Brain microvascular endothelial cell (primary cell): ENCODE results near the gene DCAF11.

Experiments
- DNase-seq: peaks from one replicate; pipeline ENCODE4 v3.0.0-alpha.2; 2020
- H3K27ac ChIP-seq: fragments of 250-450 bp; sonication (Bioruptor Pico); 2 replicates; pipeline ENCODE4 v1.5.1; 2020; ENCODE audit warnings: mild to moderate bottlenecking, moderate library complexity
- H3K27me3 ChIP-seq: fragments of 250-450 bp; sonication (Bioruptor Pico); replicated peaks from 2 replicates; pipeline ENCODE4 v1.5.1; 2020; ENCODE audit warnings: mild to moderate bottlenecking
- H3K36me3 ChIP-seq: fragments of 250-450 bp; sonication (Bioruptor Pico); replicated peaks from 2 replicates; pipeline ENCODE4 v1.5.1; 2020; ENCODE audit warnings: mild to moderate bottlenecking
- H3K4me3 ChIP-seq: 2 replicates; pipeline ENCODE4 v1.5.1; 2011; ENCODE audit warnings: low read depth, mild to moderate bottlenecking, control low read depth, low read length, moderate library complexity
- CTCF ChIP-seq: IDR thresholded peaks from 2 replicates; pipeline ENCODE4 v1.5.1; 2011; ENCODE audit warnings: low read depth, mild to moderate bottlenecking, moderate library complexity, low read length, control low read depth, inconsistent platforms; ENCODE audit errors: missing control alignments
- in situ Hi-C: cut with HindIII; loops from 2 replicates; pipeline ENCODE4 v1.10.0; 2017; ENCODE audit warnings: low sequenced_read_pairs, low pct_ligation_motif_present

The DCAF11 gene

GRCh38 chr14:24119691-24120090 lies 5.1 kb downstream of the DCAF11 start:
- no peak overlapping the region for H3K27ac ChIP-seq
- in situ Hi-C loops, result no loop called here
- no peak overlapping the region for H3K4me3 ChIP-seq
- H3K36me3 ChIP-seq, result peaks cover 14% of the 10 kb centered on the region
- no peaks in the 10 kb centered on the region for H3K27me3 ChIP-seq
- no peak for TF ChIP-seq CTCF
- DNase-seq, result no peak

- no peak for TF ChIP-seq CTCF
- Histone ChIP-seq H3K4me3 (no peak overlapping the region), H3K27ac (no peak overlapping the region), H3K27me3 (no peaks in the 10 kb centered on the region), H3K36me3 (peaks cover 14% of the 10 kb centered on the region)
- in situ Hi-C loops, result no loop called here
- DNase-seq, result no peak
Observed at GRCh38 chr14:24121210-24121609, 6.6 kb downstream of the DCAF11 start.

GRCh38 chr14:24122416-24122815 lies 7.8 kb downstream of the DCAF11 start:
- no peak for TF ChIP-seq CTCF
- in situ Hi-C loops, result no loop called here
- peaks cover 14% of the 10 kb centered on the region for H3K36me3 ChIP-seq

GRCh38 chr14:24122898-24123297 lies 8.3 kb downstream of the DCAF11 start:
- Histone ChIP-seq H3K27ac (no peak overlapping the region), H3K27me3 (no peaks in the 10 kb centered on the region), H3K36me3 (peaks cover 14% of the 10 kb centered on the region), H3K4me3 (no peak overlapping the region)
- no peak for TF ChIP-seq CTCF
- in situ Hi-C loops, result no loop called here
- DNase-seq, result no peak

More at GRCh38 chr14:24122416-24122815, 7.8 kb downstream of the DCAF11 start:
- Histone ChIP-seq H3K27me3 (no peaks in the 10 kb centered on the region), H3K27ac (no peak overlapping the region), H3K4me3 (no peak overlapping the region)
- DNase-seq, result no peak

- Histone ChIP-seq H3K36me3 (peaks cover 14% of the 10 kb centered on the region), H3K4me3 (no peak overlapping the region), H3K27ac (no peak overlapping the region), H3K27me3 (no peaks in the 10 kb centered on the region)
- DNase-seq, result no peak
- in situ Hi-C loops, result no loop called here
- no peak for TF ChIP-seq CTCF
Observed at GRCh38 chr14:24123424-24124417, 9.1 kb downstream of the DCAF11 start.
